Body of pancreas (tissue), 4 donors: Measurements from ENCODE around the gene ZNF479. TPM values are rescaled to one million over a fixed set of nuclear protein-coding genes. Genes with fewer than 3 reads are reported as not detected.
"Not testable (repeated sequence)": the region's sequence is repeated elsewhere in the genome, so short reads cannot be mapped to it uniquely, and the experiment has no call there.

Experiments
- ATAC-seq: fragments of 150-250 bp; one replicate; pipeline ENCODE4 v1.9.1; 2016
- DNase-seq, 4 donors: peaks; one replicate each; pipeline ENCODE4 v3.0.0-alpha.2; 2019
- H3K27ac ChIP-seq, 4 donors: fragments of 200-600 bp; sonication (generic); 1 replicate in 3 of 4; 2 replicates in 1 of 4; pipeline versions ENCODE4 v1.5.1 to v1.6.1; 2016 to 2019; ENCODE audit warnings: mild to moderate bottlenecking in 1 of 4, mixed read lengths in 1 of 4, moderate library complexity in 1 of 4
- H3K27me3 ChIP-seq, 2 donors: fragments of 200-600 bp; sonication (generic); one replicate each; pipeline ENCODE4 v1.6.0; 2016; ENCODE audit warnings: mild to moderate bottlenecking in 1 of 2
- H3K36me3 ChIP-seq, 2 donors: fragments of 200-600 bp; sonication (generic); replicated peaks in 1 of 2; 2 replicates each; pipeline ENCODE4 v1.5.1; 2016; ENCODE audit warnings: low read depth in 2 of 2; ENCODE audit not compliant: insufficient read depth in 1 of 2
- H3K4me1 ChIP-seq: fragments of 200-600 bp; sonication (generic); one replicate; pipeline ENCODE4 v1.6.0; 2016
- H3K4me3 ChIP-seq, 2 donors: fragments of 200-600 bp; sonication (generic); 1 replicate in 1 of 2; 2 replicates in 1 of 2; pipeline ENCODE4 v1.5.1; 2016 to 2019
- H3K9me3 ChIP-seq, 3 donors: fragments of 200-600 bp; sonication (generic); 1 replicate in 2 of 3; 2 replicates in 1 of 3; pipeline ENCODE4 v1.5.1; 2016
- POLR2A ChIP-seq, 3 donors: fragments of 450-650 bp; IDR thresholded peaks; one replicate each; pipeline ENCODE4 v1.6.1; 2016; ENCODE audit warnings: antibody characterized with exemption in 3 of 3, mild to moderate bottlenecking in 2 of 3
- WGBS, 2 donors: methylation state at CpG; one replicate each; pipeline ENCODE4 v1.1.5; 2017; 5-methylcytosine and 5-hydroxymethylcytosine counted together
- intact Hi-C: fragments of 100-400 bp; cut with DNase I; formaldehyde crosslinking; loops from one replicate; pipeline ENCODE4 v1.15.1; 2023
- total RNA-seq, 2 donors: library from RNA; depleted of rRNA; stranded (reverse); fragments of >200 nt; gene quantifications; one replicate each; pipeline ENCODE4 v1.1.0, GENCODE V29; 2016
- TF ChIP-seq, protein P1 (sequence below), 7 experiments: fragments of 450-650 bp in 4 of 7; fragments of 200-600 bp in 3 of 7; sonication (generic) in 3 of 7; IDR thresholded peaks; one replicate each; pipeline ENCODE4 v1.5.1; 2016 to 2019; ENCODE audit warnings: antibody characterized with exemption in 7 of 7

Gene ZNF479
- total RNA-seq, 2 donors from 2014 or later, result not detected

DNA sequence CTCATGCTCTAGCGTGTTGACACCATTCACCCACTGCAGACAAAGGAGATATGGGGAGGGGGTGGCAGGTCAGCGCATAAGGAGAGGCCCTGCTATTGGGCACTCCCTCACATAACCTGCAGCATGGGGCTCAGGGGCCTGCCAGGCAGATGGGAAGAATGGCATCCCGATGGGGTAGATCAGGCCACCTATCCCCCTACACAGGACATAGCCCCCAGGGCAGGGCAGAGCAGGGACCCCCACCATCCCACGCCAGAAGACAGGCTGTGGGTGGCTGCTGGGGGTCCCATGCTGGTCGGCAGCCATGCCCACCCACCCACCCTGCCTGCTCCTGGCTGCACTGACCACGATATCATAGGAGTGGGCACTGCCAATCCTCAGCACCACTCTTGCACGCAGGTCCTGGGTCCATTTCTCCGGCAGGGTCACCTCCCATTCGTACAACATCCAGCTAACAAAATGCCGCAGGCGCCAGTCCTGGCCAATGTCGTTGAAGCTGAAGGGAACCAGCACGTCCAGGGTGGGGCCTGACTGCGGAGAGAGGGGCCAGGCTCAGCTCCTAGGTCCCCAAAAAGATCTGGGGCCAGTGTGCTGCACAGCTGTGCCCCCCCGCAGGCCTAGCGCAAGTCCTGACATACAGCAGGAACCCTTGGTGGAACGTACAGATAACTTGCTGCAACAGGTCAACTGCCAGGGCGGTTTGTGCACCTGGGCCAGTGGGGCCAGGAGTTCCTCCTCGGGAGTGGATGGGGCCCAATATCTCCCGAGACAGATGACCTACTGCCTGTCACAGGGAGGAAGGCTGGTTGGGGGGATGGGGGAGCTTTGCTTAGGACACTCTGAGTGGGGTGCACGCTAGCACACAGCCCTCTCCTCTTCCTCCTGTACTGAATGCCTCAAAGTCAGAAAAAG, 45.9 kb upstream of the ZNF479 start:
- Histone ChIP-seq H3K4me1 (no peaks in the 10 kb centered on the region), H3K9me3 (peaks cover 0 to 33% (median 0%) of the 10 kb centered on the region in 3 donors), H3K27me3 (no peaks in the 10 kb centered on the region), H3K27ac (no peak overlapping the region), H3K36me3 (no peaks in the 10 kb centered on the region), H3K4me3 (no peak overlapping the region)
- DNase-seq (no peak), ATAC-seq (no peak)
- intact Hi-C loops, result no loop called here
- TF ChIP-seq POLR2A (IDR thresholded peaks at IDR 0.05), result no peak
- TF ChIP-seq, protein P1, sequence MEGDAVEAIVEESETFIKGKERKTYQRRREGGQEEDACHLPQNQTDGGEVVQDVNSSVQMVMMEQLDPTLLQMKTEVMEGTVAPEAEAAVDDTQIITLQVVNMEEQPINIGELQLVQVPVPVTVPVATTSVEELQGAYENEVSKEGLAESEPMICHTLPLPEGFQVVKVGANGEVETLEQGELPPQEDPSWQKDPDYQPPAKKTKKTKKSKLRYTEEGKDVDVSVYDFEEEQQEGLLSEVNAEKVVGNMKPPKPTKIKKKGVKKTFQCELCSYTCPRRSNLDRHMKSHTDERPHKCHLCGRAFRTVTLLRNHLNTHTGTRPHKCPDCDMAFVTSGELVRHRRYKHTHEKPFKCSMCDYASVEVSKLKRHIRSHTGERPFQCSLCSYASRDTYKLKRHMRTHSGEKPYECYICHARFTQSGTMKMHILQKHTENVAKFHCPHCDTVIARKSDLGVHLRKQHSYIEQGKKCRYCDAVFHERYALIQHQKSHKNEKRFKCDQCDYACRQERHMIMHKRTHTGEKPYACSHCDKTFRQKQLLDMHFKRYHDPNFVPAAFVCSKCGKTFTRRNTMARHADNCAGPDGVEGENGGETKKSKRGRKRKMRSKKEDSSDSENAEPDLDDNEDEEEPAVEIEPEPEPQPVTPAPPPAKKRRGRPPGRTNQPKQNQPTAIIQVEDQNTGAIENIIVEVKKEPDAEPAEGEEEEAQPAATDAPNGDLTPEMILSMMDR (IDR thresholded peaks at IDR 0.05), result no peak
- 73 to 84% methylated on average over 8 to 21 of the region's 21 CpGs for WGBS, 2 donors

DNA sequence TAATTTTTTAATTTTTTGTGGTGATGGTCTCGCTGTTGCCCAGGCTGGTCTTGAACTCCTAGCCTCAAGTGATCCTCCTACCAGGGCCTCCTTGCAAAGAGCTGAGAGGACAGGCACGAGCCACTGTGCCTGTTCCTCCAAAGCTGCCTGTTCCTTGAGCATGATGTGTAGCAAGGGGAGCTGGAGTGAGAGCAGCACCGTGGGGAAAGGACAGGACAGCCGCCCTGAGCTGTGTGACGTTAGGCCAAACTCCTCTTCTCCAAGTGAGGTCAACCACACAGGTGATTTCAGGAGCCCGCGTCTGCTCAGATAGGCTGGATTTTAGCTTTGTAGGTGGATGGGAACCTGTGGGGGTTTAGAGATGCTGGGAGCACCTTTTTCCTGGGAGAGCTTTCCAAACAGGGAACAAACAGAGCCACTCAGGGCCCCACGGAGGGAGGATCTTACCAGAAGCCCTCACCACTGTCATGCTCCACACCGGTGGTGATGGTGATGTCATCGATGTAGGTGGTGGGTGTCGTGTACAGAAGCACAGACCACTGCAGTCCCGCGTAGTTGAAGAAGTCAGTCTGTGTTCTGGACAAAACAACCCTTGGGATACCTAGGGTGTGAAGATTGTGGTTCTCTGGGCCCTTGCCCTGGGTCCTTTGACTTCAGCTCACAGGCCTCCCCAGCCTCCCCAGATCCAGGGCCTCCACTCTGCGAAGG, 44.8 kb upstream of the ZNF479 start:
- ATAC-seq (no peak), DNase-seq (no peak)
- no peak overlapping the region for H3K27ac ChIP-seq
- intact Hi-C loops, result no loop called here
- H3K4me3 ChIP-seq, result no peak overlapping the region
- H3K27me3 ChIP-seq, result no peaks in the 10 kb centered on the region
- 58 to 66% methylated on average over 6 to 14 of the region's 14 CpGs for WGBS, 2 donors
- H3K4me1 ChIP-seq, result no peaks in the 10 kb centered on the region
- peaks cover 0 to 24% (median 0%) of the 10 kb centered on the region in 3 donors for H3K9me3 ChIP-seq
- TF ChIP-seq, protein P1 (IDR thresholded peaks at IDR 0.05), result no peak
- no peak for TF ChIP-seq POLR2A (IDR thresholded peaks at IDR 0.05)
- no peaks in the 10 kb centered on the region for H3K36me3 ChIP-seq

DNA sequence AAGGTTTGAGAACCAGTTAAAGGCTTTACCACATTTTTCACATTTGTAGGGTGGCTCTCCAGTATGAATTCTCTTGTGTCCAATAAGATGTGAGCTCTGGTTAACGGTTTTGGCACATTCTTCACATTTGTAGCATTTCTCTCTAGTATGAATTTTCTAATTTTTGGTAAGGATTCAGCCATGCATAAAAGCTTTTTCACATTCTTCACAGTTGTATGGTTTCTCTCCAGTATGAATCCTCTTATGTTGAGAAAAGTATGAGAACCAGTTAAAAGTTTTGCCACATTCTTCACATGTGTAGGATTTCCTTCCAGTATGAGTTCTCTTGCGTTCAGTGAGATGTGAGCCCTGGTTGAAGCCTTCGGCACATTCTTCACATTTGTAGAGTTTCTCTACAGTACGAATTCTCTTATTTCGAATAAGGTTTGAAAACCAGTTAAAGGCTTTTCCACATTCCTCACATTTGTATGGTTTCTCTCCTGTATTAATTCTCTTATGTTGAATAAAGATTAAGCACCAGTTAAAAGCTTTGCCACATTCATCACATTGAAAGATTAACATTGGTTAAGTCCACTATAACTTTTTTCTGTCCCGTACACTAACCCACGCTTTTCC, 33.2 kb upstream of the ZNF479 start:
- intact Hi-C loops, result no loop called here
- Histone ChIP-seq H3K36me3 (no peaks in the 10 kb centered on the region), H3K4me3 (no peak overlapping the region), H3K9me3 (peaks cover 0 to 25% (median 0%) of the 10 kb centered on the region in 3 donors), H3K27ac (no peak overlapping the region), H3K27me3 (no peaks in the 10 kb centered on the region), H3K4me1 (no peaks in the 10 kb centered on the region)
- no peak for TF ChIP-seq POLR2A (IDR thresholded peaks at IDR 0.05)
- TF ChIP-seq, protein P1 (IDR thresholded peaks at IDR 0.05), result no peak
- no peak for ATAC-seq
- no peak for DNase-seq
- WGBS, 2 donors, result 59 to 61% methylated on average over 7 of the region's 7 CpGs

DNA sequence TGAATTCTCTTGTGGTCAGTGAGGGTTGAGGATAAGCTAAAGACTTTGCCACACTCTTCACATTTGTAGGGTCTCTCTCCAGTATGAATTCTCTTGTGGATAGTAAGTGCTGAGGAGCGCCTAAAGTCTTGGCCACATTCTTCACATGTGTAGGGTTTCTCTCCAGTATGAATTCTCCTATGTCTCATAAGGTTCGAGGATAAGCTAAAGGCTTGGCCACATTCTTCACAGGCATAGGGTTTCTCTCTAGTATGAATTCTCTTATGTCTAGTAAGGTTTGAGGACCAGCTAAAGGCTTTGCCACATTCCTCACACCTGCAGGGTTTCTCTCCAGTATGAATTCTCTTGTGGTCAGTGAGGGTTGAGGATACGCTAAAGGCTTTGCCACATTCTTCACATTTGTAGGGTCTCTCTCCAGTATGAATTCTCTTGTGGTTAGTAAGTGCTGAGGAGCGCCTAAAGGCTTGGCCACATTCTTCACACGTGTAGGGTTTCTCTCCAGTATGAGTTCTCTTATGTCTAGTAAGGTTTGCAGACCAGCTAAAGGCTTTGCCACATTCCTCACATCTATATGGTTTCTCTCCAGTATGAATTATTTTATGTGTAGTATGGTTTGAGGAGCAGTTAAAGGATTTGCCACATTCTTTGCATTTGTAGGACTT, 12.0 kb downstream of the ZNF479 start:
- H3K27ac ChIP-seq, H3K36me3 ChIP-seq, DNase-seq, H3K27me3 ChIP-seq, H3K4me3 ChIP-seq, ATAC-seq, H3K9me3 ChIP-seq, H3K4me1 ChIP-seq, intact Hi-C loops: not testable (repeated sequence)
- 43 to 70% methylated on average over 4 of the region's 5 CpGs for WGBS, 2 donors
